Measurements from ENCODE around the gene TRIM75. TPM values are rescaled to one million over a fixed set of nuclear protein-coding genes. Genes with fewer than 3 reads are reported as not detected.
"Not testable (repeated sequence)": the region's sequence is repeated elsewhere in the genome, so short reads cannot be mapped to it uniquely, and the experiment has no call there.

Gene TRIM75
- total RNA-seq, 2 experiments from 2014 or later = not detected

- Mint-ChIP-seq H3K36me3 (ENCODE audit: low read depth) (no peaks in the 10 kb centered on the region), H3K27me3 (peaks cover 3% of the 10 kb centered on the region), H3K27ac (no peak overlapping the region), H3K4me1 (no peaks in the 10 kb centered on the region), H3K9me3 (ENCODE audit: low read depth) (no peaks in the 10 kb centered on the region), H3K4me3 (no peak overlapping the region)
- DNase-seq (no peak), ATAC-seq (no peak)
- intact Hi-C loops (cut with DNase I, micrococcal nuclease) = no loop called here
- ChIA-PET POLR2A (no interaction called here), CTCF (no interaction called here)
Measured at GRCh38 chr4:165027762-165028402, 25.8 kb upstream of the TRIM75 start.

GRCh38 chr4:165031436-165032211 is 22.0 kb upstream of the TRIM75 start, which contains the start of gene TRIM60:
Gene TRIM60 (plus strand): TSS chr4:165031999. CDS start chr4:165040073, 8,074 bp downstream.
- Mint-ChIP-seq H3K27me3 (peaks cover 3% of the 10 kb centered on the region), H3K9me3 (ENCODE audit: low read depth) (no peaks in the 10 kb centered on the region), H3K4me1 (no peaks in the 10 kb centered on the region), H3K4me3 (no peak within 1 kb of the TSS), H3K36me3 (ENCODE audit: low read depth) (no peaks in the 10 kb centered on the region), H3K27ac (no peak within 1 kb of the TSS)
- DNase-seq (no peak), ATAC-seq (no peak)
- CTCF ChIA-PET = interaction anchor here (0.7 kb wide), 1 partner anchor 81 kb away, joined by 3 read pairs; no protein-coding TSS in a partner anchor
- intact Hi-C loops (cut with DNase I, micrococcal nuclease) = no loop called here
- POLR2A ChIA-PET = no interaction called here

GRCh38 chr4:165048170-165048569 is 5.5 kb upstream of the TRIM75 start:
- CTCF ChIA-PET = no interaction called here
- Mint-ChIP-seq H3K4me3 (no peak overlapping the region), H3K4me1 (no peaks in the 10 kb centered on the region), H3K27me3 (peaks cover 3% of the 10 kb centered on the region), H3K36me3 (ENCODE audit: low read depth) (no peaks in the 10 kb centered on the region), H3K9me3 (ENCODE audit: low read depth) (no peaks in the 10 kb centered on the region), H3K27ac (no peak overlapping the region)
- DNase-seq (no peak), ATAC-seq (no peak)
- intact Hi-C loops (cut with DNase I, micrococcal nuclease) = no loop called here
- POLR2A ChIA-PET = no interaction called here

- CTCF ChIA-PET = no interaction called here
- ATAC-seq = no peak
- POLR2A ChIA-PET = no interaction called here
Measured at GRCh38 chr4:165052627-165053026, 1.0 kb upstream of the TRIM75 start.

GRCh38 chr4:165055601-165056000 is 1.9 kb downstream of the TRIM75 start:
- H3K4me3 Mint-ChIP-seq = no peak overlapping the region
- intact Hi-C loops (cut with DNase I, micrococcal nuclease) = no loop called here
- no peak overlapping the region for H3K27ac Mint-ChIP-seq
- CTCF ChIA-PET = interaction anchor here (0.7 kb wide), 1 partner anchor 378 kb away, joined by 3 read pairs; no protein-coding TSS in a partner anchor
- no peaks in the 10 kb centered on the region for H3K4me1 Mint-ChIP-seq
- no peaks in the 10 kb centered on the region for H3K36me3 Mint-ChIP-seq (ENCODE audit: low read depth)
- POLR2A ChIA-PET = no interaction called here
- no peaks in the 10 kb centered on the region for H3K9me3 Mint-ChIP-seq (ENCODE audit: low read depth)
- DNase-seq (no peak), ATAC-seq (no peak)
- H3K27me3 Mint-ChIP-seq = no peaks in the 10 kb centered on the region

More at GRCh38 chr4:165052627-165053026, 1.0 kb upstream of the TRIM75 start:
- Mint-ChIP-seq H3K27me3 (no peaks in the 10 kb centered on the region), H3K4me1 (no peaks in the 10 kb centered on the region), H3K9me3 (ENCODE audit: low read depth) (no peaks in the 10 kb centered on the region), H3K4me3 (no peak overlapping the region), H3K36me3 (ENCODE audit: low read depth) (no peaks in the 10 kb centered on the region), H3K27ac (no peak overlapping the region)
- DNase-seq = no peak
- intact Hi-C loops (cut with DNase I, micrococcal nuclease) = no loop called here

GRCh38 chr4:165058666-165059065 is 5.0 kb downstream of the TRIM75 start:
- intact Hi-C loops (cut with DNase I, micrococcal nuclease) = no loop called here
- H3K9me3 Mint-ChIP-seq (ENCODE audit: low read depth) = no peaks in the 10 kb centered on the region
- H3K36me3 Mint-ChIP-seq (ENCODE audit: low read depth) = no peaks in the 10 kb centered on the region
- CTCF ChIA-PET = no interaction called here
- ATAC-seq = no peak
- POLR2A ChIA-PET = no interaction called here
- no peak overlapping the region for H3K27ac Mint-ChIP-seq
- no peak for DNase-seq
- H3K27me3 Mint-ChIP-seq = no peaks in the 10 kb centered on the region
- H3K4me3 Mint-ChIP-seq = no peak overlapping the region
- H3K4me1 Mint-ChIP-seq = no peaks in the 10 kb centered on the region

GRCh38 chr4:165059386-165059785 is 5.7 kb downstream of the TRIM75 start:
- no peak for ATAC-seq
- ChIA-PET CTCF (interaction anchor here (0.6 kb wide), 1 partner anchor 688 kb away, joined by 4 read pairs; no protein-coding TSS in a partner anchor), POLR2A (no interaction called here)
- no peaks in the 10 kb centered on the region for H3K27me3 Mint-ChIP-seq
- no peak for DNase-seq
- no peaks in the 10 kb centered on the region for H3K9me3 Mint-ChIP-seq (ENCODE audit: low read depth)
- H3K36me3 Mint-ChIP-seq (ENCODE audit: low read depth) = no peaks in the 10 kb centered on the region
- no peak overlapping the region for H3K4me3 Mint-ChIP-seq
- no peaks in the 10 kb centered on the region for H3K4me1 Mint-ChIP-seq
- intact Hi-C loops (cut with DNase I, micrococcal nuclease) = no loop called here
- H3K27ac Mint-ChIP-seq = no peak overlapping the region

- Mint-ChIP-seq H3K4me3 (no peak overlapping the region), H3K4me1 (no peaks in the 10 kb centered on the region), H3K27ac (no peak overlapping the region), H3K27me3 (no peaks in the 10 kb centered on the region), H3K36me3 (ENCODE audit: low read depth) (no peaks in the 10 kb centered on the region), H3K9me3 (ENCODE audit: low read depth) (no peaks in the 10 kb centered on the region)
- DNase-seq = no peak
- no peak for ATAC-seq
- CTCF ChIA-PET = no interaction called here
- intact Hi-C loops (cut with DNase I, micrococcal nuclease) = no loop called here
- POLR2A ChIA-PET = no interaction called here
Measured at GRCh38 chr4:165060938-165061337, 7.3 kb downstream of the TRIM75 start.

- ChIA-PET POLR2A (no interaction called here), CTCF (no interaction called here)
- H3K9me3 Mint-ChIP-seq (ENCODE audit: low read depth) = no peaks in the 10 kb centered on the region
Measured at GRCh38 chr4:165070560-165070959, 16.9 kb downstream of the TRIM75 start.

GRCh38 chr4:165073346-165073745 is 19.7 kb downstream of the TRIM75 start:
- H3K27ac Mint-ChIP-seq; ATAC-seq; H3K9me3 Mint-ChIP-seq (ENCODE audit: low read depth); CTCF ChIA-PET; H3K4me1 Mint-ChIP-seq; H3K36me3 Mint-ChIP-seq (ENCODE audit: low read depth); intact Hi-C loops (cut with DNase I, micrococcal nuclease); DNase-seq; H3K4me3 Mint-ChIP-seq; POLR2A ChIA-PET; H3K27me3 Mint-ChIP-seq: not testable (repeated sequence)

More at GRCh38 chr4:165070560-165070959, 16.9 kb downstream of the TRIM75 start:
- Mint-ChIP-seq H3K36me3 (ENCODE audit: low read depth) (peaks cover 2% of the 10 kb centered on the region), H3K4me3 (no peak overlapping the region), H3K27ac (no peak overlapping the region), H3K4me1 (no peaks in the 10 kb centered on the region), H3K27me3 (no peaks in the 10 kb centered on the region)
- DNase-seq (no peak), ATAC-seq (no peak)
- intact Hi-C loops (cut with DNase I, micrococcal nuclease) = no loop called here

- ATAC-seq = no peak
- Mint-ChIP-seq H3K4me3 (no peak overlapping the region), H3K4me1 (no peaks in the 10 kb centered on the region), H3K36me3 (ENCODE audit: low read depth) (peaks cover 16% of the 10 kb centered on the region), H3K9me3 (ENCODE audit: low read depth) (no peaks in the 10 kb centered on the region), H3K27ac (no peak overlapping the region), H3K27me3 (no peaks in the 10 kb centered on the region)
- POLR2A ChIA-PET = no interaction called here
- intact Hi-C loops (cut with DNase I, micrococcal nuclease) = no loop called here
- CTCF ChIA-PET = interaction anchor here (0.6 to 1.2 kb wide), 2 partner anchors 24 to 29 kb away, joined by 3 read pairs; no protein-coding TSS in a partner anchor
- no peak for DNase-seq
Measured at GRCh38 chr4:165077034-165077578, 23.4 kb downstream of the TRIM75 start.

GRCh38 chr4:165079476-165079875 is 25.8 kb downstream of the TRIM75 start:
- H3K4me1 Mint-ChIP-seq = no peaks in the 10 kb centered on the region
- intact Hi-C loops (cut with DNase I, micrococcal nuclease) = no loop called here
- no peak overlapping the region for H3K4me3 Mint-ChIP-seq
- no peaks in the 10 kb centered on the region for H3K9me3 Mint-ChIP-seq (ENCODE audit: low read depth)
- DNase-seq (no peak), ATAC-seq (no peak)
- peaks cover 14% of the 10 kb centered on the region for H3K36me3 Mint-ChIP-seq (ENCODE audit: low read depth)
- ChIA-PET CTCF (no interaction called here), POLR2A (no interaction called here)
- no peak overlapping the region for H3K27ac Mint-ChIP-seq
- no peaks in the 10 kb centered on the region for H3K27me3 Mint-ChIP-seq

Measured in activated CD4-positive, alpha-beta T cell treated with anti-CD3 and anti-CD28 coated beads for 36 hours (primary cell).